CD4-positive, CD25-positive, alpha-beta regulatory T cell (primary cell): ENCODE measurements around the gene SEC31B. TPM values are rescaled to one million over a fixed set of nuclear protein-coding genes. Genes with fewer than 3 reads are reported as not detected.

Experiments
- ATAC-seq, 2 donors: fragments of 150-1000 bp; cut with Tn5 transposase; one replicate each; pipeline ENCODE4 v1.10.0; 2021; ENCODE audit warnings: low read depth in 2 of 2, moderate number of reproducible peaks in 2 of 2, moderate library complexity in 1 of 2
- DNase-seq, 3 donors: peaks; one replicate each; pipeline versions ENCODE4 v3.0.0 to v3.0.0-alpha.2; 2012 to 2022; ENCODE audit warnings: mixed read lengths in 1 of 3
- H3K27ac ChIP-seq: one replicate; pipeline ENCODE4 v1.7.0; 2013; ENCODE audit warnings: mild to moderate bottlenecking, low read length; ENCODE audit not compliant: insufficient read depth, poor library complexity, severe bottlenecking
- H3K27me3 ChIP-seq: one replicate; pipeline ENCODE4 v1.7.0; 2013; ENCODE audit warnings: low read length; ENCODE audit not compliant: control insufficient read depth, insufficient read depth
- H3K36me3 ChIP-seq: one replicate; pipeline ENCODE4 v1.7.0; 2013; ENCODE audit warnings: mild to moderate bottlenecking, low read length, moderate library complexity; ENCODE audit not compliant: control insufficient read depth, insufficient read depth
- H3K4me1 ChIP-seq: 2 replicates; pipeline ENCODE4 v1.7.0; 2013; ENCODE audit warnings: mild to moderate bottlenecking, low read length; ENCODE audit not compliant: insufficient read depth, control insufficient read depth, poor library complexity, severe bottlenecking
- H3K4me3 ChIP-seq: one replicate; pipeline ENCODE4 v1.7.0; 2013; ENCODE audit warnings: low read depth, mild to moderate bottlenecking, low read length, moderate library complexity
- H3K9me3 ChIP-seq, 2 experiments: 1 replicate in 1 of 2; 2 replicates in 1 of 2; pipeline ENCODE4 v1.7.0; 2013; ENCODE audit warnings: low read length in 2 of 2, mild to moderate bottlenecking in 1 of 2, moderate library complexity in 1 of 2; ENCODE audit not compliant: control insufficient read depth in 2 of 2
- H3K27ac Mint-ChIP-seq, 3 donors: one replicate each; pipeline ENCODE4 v1.8.0; 2020 to 2022; ENCODE audit warnings: mild to moderate bottlenecking in 3 of 3, mixed read lengths in 3 of 3, moderate library complexity in 2 of 3
- H3K27me3 Mint-ChIP-seq: one replicate; pipeline ENCODE4 v1.8.0; 2022; ENCODE audit warnings: mild to moderate bottlenecking, mixed read lengths
- H3K36me3 Mint-ChIP-seq: one replicate; pipeline ENCODE4 v1.8.0; 2020; ENCODE audit warnings: mixed read lengths
- H3K4me1 Mint-ChIP-seq, 4 donors: one replicate each; pipeline ENCODE4 v1.8.0; 2020 to 2022; ENCODE audit warnings: mixed read lengths in 4 of 4, mild to moderate bottlenecking in 1 of 4
- H3K4me3 Mint-ChIP-seq, 4 donors: one replicate each; pipeline ENCODE4 v1.8.0; 2020 to 2022; ENCODE audit warnings: mild to moderate bottlenecking in 4 of 4, mixed read lengths in 4 of 4, moderate library complexity in 3 of 4
- H3K9me3 Mint-ChIP-seq, 7 donors: one replicate each; pipeline ENCODE4 v1.8.0; 2020 to 2022; ENCODE audit warnings: mixed read lengths in 7 of 7, mild to moderate bottlenecking in 3 of 7, moderate library complexity in 2 of 7
- polyA plus RNA-seq, 4 donors: library from polyadenylated mRNA; unstranded; fragments of 300-500 nt; fragmentation: Illumina TruSeq; gene quantifications; one replicate each; pipeline ENCODE4 v1.2.3, GENCODE V29; 2021
- total RNA-seq: library from RNA; stranded (reverse); gene quantifications from one replicate; pipeline ENCODE4 v1.2.3, GENCODE V29; 2022

The SEC31B gene
- total and polyA plus RNA-seq, 5 donors from 2014 or later: 1.2 to 73.3 (median 2.9) TPM

DNA sequence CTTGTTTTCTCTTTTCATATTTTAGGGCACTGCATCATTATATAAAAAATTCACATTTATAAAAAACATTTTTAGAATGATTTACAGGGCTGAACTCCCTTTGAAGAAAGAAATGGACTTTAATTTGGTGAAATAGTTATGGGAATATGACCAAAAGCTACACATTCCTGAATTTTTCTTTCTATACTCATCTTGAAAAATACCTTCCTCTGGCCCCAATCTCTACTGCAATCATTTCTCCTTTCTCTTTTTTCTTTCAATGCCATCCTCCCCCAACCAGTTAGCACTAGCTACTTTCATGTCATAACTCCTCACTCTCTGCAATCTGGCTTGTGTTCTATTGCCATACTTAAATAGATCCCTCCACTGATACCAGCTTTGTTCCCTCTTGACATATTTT, 50.7 kb downstream of the SEC31B start:
- ATAC-seq (no peak), DNase-seq (no peak)
- H3K36me3 Mint-ChIP-seq: peaks cover 4% of the 10 kb centered on the region
- Histone ChIP-seq H3K36me3 (no peaks in the 10 kb centered on the region), H3K4me1 (no peaks in the 10 kb centered on the region), H3K4me3 (no peak overlapping the region), H3K27me3 (peaks cover 8% of the 10 kb centered on the region), H3K27ac (no peak overlapping the region), H3K9me3 (no peaks in the 10 kb centered on the region)
- H3K27ac Mint-ChIP-seq: no peak overlapping the region
- peaks cover 0 to 2% (median 0%) of the 10 kb centered on the region in 7 donors for H3K9me3 Mint-ChIP-seq
- H3K27me3 Mint-ChIP-seq: peaks cover 43% of the 10 kb centered on the region
- H3K4me3 Mint-ChIP-seq: no peak overlapping the region
- H3K4me1 Mint-ChIP-seq: no peaks in the 10 kb centered on the region

DNA sequence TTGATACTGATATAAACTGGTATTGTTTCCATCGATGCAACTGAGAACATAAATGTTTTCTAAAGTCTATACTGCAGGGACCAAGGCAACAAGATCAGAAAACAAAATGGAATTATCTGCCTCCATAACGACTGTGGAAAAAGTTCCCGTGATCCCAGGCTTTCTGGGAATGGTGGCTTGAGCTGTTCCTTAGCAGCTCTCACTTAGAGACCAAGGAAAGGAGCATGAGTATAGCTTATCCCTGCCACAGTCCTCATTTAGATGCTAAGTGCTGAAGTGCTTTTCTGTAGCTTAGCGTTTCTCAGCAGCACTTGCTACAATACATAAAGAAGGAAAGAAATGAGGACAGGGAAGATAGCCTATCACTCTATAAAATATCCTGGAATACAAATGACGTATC, 51.3 kb downstream of the SEC31B start:
- H3K27me3 ChIP-seq: peaks cover 9% of the 10 kb centered on the region

DNA sequence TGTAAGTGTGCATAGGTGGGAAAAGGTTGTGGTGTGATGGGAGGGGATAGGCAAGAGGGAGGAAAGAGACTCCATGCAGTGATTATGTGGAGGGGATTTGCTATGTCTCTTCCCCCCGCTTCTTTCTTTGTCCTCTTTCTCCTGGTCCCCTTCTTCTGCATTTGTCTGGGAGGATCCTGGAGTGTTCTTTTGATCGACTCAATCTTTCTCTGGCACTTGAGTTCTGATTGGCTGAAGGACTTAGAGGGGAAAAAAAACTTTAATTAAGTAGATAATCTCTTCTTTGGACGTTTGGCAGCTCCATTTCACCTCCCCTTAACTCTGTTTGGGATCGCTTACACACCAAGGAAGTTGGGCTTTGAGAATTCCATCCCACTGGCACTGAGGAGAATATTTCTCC, 57.0 kb downstream of the SEC31B start, which contains the start of gene WNT8B:
WNT8B (plus strand) TSS at position 301 of the 400 bp plus-strand sequence. CDS start 160 bp downstream, outside the sequence.
- Histone ChIP-seq H3K36me3 (no peaks in the 10 kb centered on the region), H3K9me3 (no peaks in the 10 kb centered on the region), H3K27me3 (peaks cover 2% of the 10 kb centered on the region), H3K27ac (no peak within 1 kb of the TSS), H3K4me3 (no peak within 1 kb of the TSS), H3K4me1 (no peaks in the 10 kb centered on the region)
- Mint-ChIP-seq H3K27ac (no peak within 1 kb of the TSS), H3K4me1 (no peaks in the 10 kb centered on the region), H3K4me3 (no peak within 1 kb of the TSS), H3K36me3 (peaks cover 5% of the 10 kb centered on the region), H3K9me3 (peaks cover 0 to 5% (median 0%) of the 10 kb centered on the region in 7 donors), H3K27me3 (peaks cover 45% of the 10 kb centered on the region)
- DNase-seq: no peak
- ATAC-seq: no peak

More for the DNA sequence above, 51.3 kb downstream of the SEC31B start:
- Mint-ChIP-seq H3K27me3 (peaks cover 37% of the 10 kb centered on the region), H3K4me3 (no peak overlapping the region), H3K27ac (no peak overlapping the region), H3K36me3 (peaks cover 4% of the 10 kb centered on the region), H3K9me3 (peaks cover 0 to 2% (median 0%) of the 10 kb centered on the region in 7 donors), H3K4me1 (no peaks in the 10 kb centered on the region)
- Histone ChIP-seq H3K27ac (no peak overlapping the region), H3K36me3 (no peaks in the 10 kb centered on the region), H3K4me1 (no peaks in the 10 kb centered on the region), H3K9me3 (no peaks in the 10 kb centered on the region), H3K4me3 (no peak overlapping the region)
- ATAC-seq (no peak), DNase-seq (no peak)

DNA sequence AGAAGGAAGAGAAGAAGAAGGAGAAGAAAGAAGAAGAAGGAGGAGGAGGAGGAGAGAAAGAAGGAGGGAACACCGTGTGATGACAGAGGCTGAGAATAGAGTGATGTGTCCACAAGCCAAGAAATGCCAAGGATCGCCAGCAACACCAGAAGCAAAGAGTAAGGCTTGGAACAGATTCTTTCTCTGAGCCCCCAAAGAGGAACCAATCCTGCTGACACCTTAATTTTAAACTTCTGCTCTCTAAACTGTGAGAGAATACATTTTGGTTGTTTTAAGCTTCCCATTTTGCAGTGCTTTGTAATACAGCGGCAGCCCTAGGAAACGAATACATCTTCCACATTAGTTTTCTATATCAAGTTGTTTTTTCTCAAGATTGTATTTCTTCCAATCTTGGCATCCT, 70.7 kb downstream of the SEC31B start:
- Mint-ChIP-seq H3K4me1 (no peaks in the 10 kb centered on the region), H3K4me3 (no peak overlapping the region), H3K9me3 (peaks cover 0 to 2% (median 0%) of the 10 kb centered on the region in 7 donors), H3K36me3 (no peaks in the 10 kb centered on the region), H3K27ac (no peak overlapping the region), H3K27me3 (peaks cover 26% of the 10 kb centered on the region)
- no peak for DNase-seq
- H3K27ac ChIP-seq: no peak overlapping the region
- H3K4me1 ChIP-seq: no peaks in the 10 kb centered on the region
- no peaks in the 10 kb centered on the region for H3K36me3 ChIP-seq
- peaks cover 3% of the 10 kb centered on the region for H3K27me3 ChIP-seq
- ATAC-seq: no peak
- no peak overlapping the region for H3K4me3 ChIP-seq
- H3K9me3 ChIP-seq: no peaks in the 10 kb centered on the region

DNA sequence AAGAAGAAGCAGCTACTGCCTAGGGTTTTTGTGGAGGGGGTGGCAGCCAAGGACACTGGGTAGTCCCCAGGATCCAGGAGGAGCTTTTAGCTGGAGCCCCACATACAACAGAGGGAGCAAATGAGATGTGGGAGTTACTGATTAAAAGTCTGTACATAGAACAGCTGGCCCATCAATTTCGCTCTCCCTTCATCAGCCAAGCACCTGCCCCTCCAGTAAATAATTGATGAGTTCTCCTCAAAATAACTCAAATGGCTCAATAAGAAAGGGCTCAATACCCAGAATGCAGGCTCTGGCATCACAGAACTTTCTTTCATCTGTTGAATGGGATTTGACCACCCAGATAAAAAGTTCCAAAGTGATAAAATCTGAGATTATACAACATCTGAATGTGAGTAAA, 72.0 kb downstream of the SEC31B start:
- Histone ChIP-seq H3K36me3 (no peaks in the 10 kb centered on the region), H3K9me3 (no peaks in the 10 kb centered on the region), H3K27me3 (peaks cover 3% of the 10 kb centered on the region), H3K4me1 (no peaks in the 10 kb centered on the region), H3K4me3 (no peak overlapping the region), H3K27ac (no peak overlapping the region)
- Mint-ChIP-seq H3K4me1 (no peaks in the 10 kb centered on the region), H3K9me3 (peaks cover 0 to 2% (median 0%) of the 10 kb centered on the region in 7 donors), H3K27me3 (peaks cover 32% of the 10 kb centered on the region), H3K36me3 (no peaks in the 10 kb centered on the region), H3K4me3 (no peak overlapping the region), H3K27ac (no peak overlapping the region)
- DNase-seq: no peak
- ATAC-seq: no peak

DNA sequence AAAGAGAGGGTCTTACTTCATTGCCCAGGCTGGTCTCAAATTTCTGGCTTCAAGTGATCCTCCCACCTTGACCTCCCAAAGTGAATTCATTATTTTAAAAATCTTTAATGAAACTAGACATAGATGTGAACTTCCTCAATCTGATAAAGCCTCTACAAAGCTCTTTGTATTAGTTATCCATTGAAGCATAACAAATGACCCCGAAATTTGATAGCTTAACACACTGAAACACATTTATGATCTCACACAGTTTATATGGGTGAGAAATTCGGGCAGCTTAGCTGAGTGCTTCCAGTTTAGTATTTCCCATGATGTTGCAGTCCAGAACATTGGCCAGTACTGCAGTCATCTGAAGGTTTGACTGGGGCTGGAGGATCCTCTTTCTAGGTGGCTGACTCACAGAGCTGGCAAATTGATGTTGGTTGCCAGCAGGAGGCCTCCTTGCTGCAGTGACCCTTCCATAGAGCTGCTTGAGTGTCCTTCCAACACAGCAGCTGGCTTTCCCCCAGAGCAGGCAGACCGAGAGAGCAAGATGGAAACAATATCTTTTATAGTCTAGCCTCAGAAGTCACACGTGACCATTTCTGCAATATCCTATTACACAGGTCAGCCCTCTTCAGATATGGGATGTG, 73.4 kb downstream of the SEC31B start:
- no peaks in the 10 kb centered on the region for H3K4me1 ChIP-seq
- H3K27me3 ChIP-seq: peaks cover 3% of the 10 kb centered on the region
- H3K4me3 ChIP-seq: no peak overlapping the region
- DNase-seq (peak in 1 of 3 donors; percentile 9), ATAC-seq (no peak)
- no peak overlapping the region for H3K27ac Mint-ChIP-seq
- peaks cover 25% of the 10 kb centered on the region for H3K27me3 Mint-ChIP-seq
- no peaks in the 10 kb centered on the region for H3K36me3 Mint-ChIP-seq
- no peaks in the 10 kb centered on the region for H3K9me3 ChIP-seq
- H3K4me3 Mint-ChIP-seq: no peak overlapping the region
- H3K27ac ChIP-seq: no peak overlapping the region
- no peaks in the 10 kb centered on the region for H3K4me1 Mint-ChIP-seq
- no peaks in the 10 kb centered on the region for H3K36me3 ChIP-seq
- H3K9me3 Mint-ChIP-seq: peaks cover 0 to 2% (median 0%) of the 10 kb centered on the region in 7 donors

DNA sequence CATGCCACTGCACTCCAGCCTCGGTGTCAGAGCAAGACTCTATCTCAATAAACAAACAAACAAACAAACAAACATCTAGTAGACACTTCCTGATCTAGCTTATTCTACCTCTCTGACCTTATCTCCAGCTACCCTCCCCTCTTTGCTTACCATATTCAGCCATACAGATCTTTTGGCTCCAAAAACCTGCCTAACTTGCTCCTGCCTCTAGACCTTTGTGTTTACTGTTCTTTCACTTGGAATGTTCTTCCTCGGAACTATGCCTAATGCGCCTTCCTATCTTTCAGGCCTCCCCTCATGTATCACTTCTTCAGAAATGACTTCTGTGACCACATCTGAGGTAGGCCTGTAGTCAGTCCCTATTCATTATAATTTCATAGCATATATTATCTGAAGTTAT, 77.1 kb downstream of the SEC31B start:
- Mint-ChIP-seq H3K27ac (no peak overlapping the region), H3K36me3 (no peaks in the 10 kb centered on the region), H3K9me3 (peaks cover 0 to 2% (median 0%) of the 10 kb centered on the region in 7 donors), H3K4me3 (no peak overlapping the region), H3K4me1 (no peaks in the 10 kb centered on the region), H3K27me3 (peaks cover 43% of the 10 kb centered on the region)
- no peaks in the 10 kb centered on the region for H3K9me3 ChIP-seq
- DNase-seq: no peak
- no peak for ATAC-seq
- H3K36me3 ChIP-seq: no peaks in the 10 kb centered on the region
- H3K27ac ChIP-seq: no peak overlapping the region
- H3K4me3 ChIP-seq: no peak overlapping the region
- H3K27me3 ChIP-seq: peaks cover 3% of the 10 kb centered on the region
- H3K4me1 ChIP-seq: no peaks in the 10 kb centered on the region

DNA sequence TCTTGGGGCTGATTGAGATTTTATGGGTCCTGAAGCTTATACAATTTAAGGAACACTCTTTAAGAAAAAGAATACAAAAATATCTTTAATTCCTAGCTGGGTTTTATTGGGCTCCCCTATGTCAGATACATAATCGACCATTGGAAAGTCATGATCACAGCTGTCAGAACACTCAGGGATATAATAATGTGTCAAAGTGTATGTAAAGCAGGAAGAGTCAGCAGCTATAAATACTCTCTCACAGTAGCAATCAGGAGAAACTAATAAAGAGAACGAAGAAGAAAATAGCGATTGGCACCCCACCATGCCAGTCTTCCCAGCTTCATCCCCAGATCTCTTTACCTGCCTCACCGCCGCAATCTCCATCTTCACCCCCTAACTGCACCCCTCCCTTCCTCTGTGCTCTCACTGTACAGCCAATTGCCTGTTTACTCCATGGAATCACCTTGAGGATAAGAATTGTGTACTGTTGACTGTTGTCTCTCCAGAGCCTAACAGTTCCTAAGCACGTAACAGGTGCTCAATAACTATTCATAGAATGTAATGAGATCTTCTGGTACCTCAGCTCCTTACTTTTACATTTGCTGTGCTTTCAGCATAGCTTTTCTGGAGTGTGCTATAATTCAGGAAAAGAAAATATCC, 80.9 kb downstream of the SEC31B start:
- Histone ChIP-seq H3K4me3 (no peak overlapping the region), H3K36me3 (no peaks in the 10 kb centered on the region), H3K4me1 (no peaks in the 10 kb centered on the region), H3K27me3 (no peaks in the 10 kb centered on the region), H3K9me3 (no peaks in the 10 kb centered on the region), H3K27ac (no peak overlapping the region)
- no peak overlapping the region for H3K4me3 Mint-ChIP-seq
- H3K4me1 Mint-ChIP-seq: peaks cover 0 to 2% (median under 1%) of the 10 kb centered on the region in 4 donors
- no peaks in the 10 kb centered on the region for H3K9me3 Mint-ChIP-seq
- peaks cover 40% of the 10 kb centered on the region for H3K27me3 Mint-ChIP-seq
- DNase-seq (no peak), ATAC-seq (no peak)
- H3K27ac Mint-ChIP-seq: no peak overlapping the region
- H3K36me3 Mint-ChIP-seq: no peaks in the 10 kb centered on the region
